ENCODE data around the gene PIN4. TPM values are rescaled to one million over a fixed set of nuclear protein-coding genes. Genes with fewer than 3 reads are reported as not detected.

The PIN4 gene
- polyA plus RNA-seq, 1 of the 3 experiments (the other 2 are of a cell fraction) = 29.8 TPM

DNA sequence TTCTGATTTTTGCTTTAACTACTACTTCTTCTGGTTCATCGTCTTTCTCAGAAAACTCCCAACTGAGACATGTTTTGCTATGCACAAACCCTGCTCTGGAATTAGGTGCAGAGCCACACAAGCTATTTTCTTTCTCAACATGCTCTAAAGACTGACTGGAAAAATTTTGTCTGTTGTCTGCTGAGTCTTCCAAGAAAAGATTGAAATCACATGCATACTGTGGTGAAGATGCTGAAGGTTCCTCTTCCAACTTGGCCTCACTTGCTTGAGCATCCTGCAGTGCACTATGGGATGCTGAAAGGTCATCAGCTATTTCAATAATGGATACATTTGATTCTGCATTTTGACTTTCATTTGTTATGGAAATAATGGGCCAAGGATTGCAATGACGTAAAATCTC is 24.1 kb downstream of the PIN4 start:
- H3K27ac ChIP-seq (ENCODE audit: low read depth in 2 of 2, low read length in 1 of 2) = no peak overlapping the region
- no peaks in the 10 kb centered on the region for H3K9me2 ChIP-seq
- peaks cover 23 to 50% of the 10 kb centered on the region in 2 experiments for H3K36me3 ChIP-seq (replicated peaks in 1 of 2; ENCODE audit: control insufficient read depth in 1 of 2, insufficient read depth in 2 of 2, low read length in 1 of 2)
- ChIA-PET CTCF (no interaction called here), POLR2A (no interaction called here)
- 96% methylated on average over 2 of the region's 2 CpGs for WGBS (ENCODE audit: low lambda C conversion rate)
- no peak overlapping the region for H2AFZ ChIP-seq (ENCODE audit: low read depth)
- no peaks in the 10 kb centered on the region for H3K27me3 ChIP-seq (ENCODE audit: insufficient read depth)
- no peak overlapping the region for H3K9ac ChIP-seq
- no peaks in the 10 kb centered on the region for H3K9me3 ChIP-seq
- H3K4me1 ChIP-seq (ENCODE audit: control insufficient read depth in 1 of 2, insufficient read depth in 2 of 2, low read depth in 1 of 2, low read length in 1 of 2) = no peaks in the 10 kb centered on the region
- TF ChIP-seq, protein P1, sequence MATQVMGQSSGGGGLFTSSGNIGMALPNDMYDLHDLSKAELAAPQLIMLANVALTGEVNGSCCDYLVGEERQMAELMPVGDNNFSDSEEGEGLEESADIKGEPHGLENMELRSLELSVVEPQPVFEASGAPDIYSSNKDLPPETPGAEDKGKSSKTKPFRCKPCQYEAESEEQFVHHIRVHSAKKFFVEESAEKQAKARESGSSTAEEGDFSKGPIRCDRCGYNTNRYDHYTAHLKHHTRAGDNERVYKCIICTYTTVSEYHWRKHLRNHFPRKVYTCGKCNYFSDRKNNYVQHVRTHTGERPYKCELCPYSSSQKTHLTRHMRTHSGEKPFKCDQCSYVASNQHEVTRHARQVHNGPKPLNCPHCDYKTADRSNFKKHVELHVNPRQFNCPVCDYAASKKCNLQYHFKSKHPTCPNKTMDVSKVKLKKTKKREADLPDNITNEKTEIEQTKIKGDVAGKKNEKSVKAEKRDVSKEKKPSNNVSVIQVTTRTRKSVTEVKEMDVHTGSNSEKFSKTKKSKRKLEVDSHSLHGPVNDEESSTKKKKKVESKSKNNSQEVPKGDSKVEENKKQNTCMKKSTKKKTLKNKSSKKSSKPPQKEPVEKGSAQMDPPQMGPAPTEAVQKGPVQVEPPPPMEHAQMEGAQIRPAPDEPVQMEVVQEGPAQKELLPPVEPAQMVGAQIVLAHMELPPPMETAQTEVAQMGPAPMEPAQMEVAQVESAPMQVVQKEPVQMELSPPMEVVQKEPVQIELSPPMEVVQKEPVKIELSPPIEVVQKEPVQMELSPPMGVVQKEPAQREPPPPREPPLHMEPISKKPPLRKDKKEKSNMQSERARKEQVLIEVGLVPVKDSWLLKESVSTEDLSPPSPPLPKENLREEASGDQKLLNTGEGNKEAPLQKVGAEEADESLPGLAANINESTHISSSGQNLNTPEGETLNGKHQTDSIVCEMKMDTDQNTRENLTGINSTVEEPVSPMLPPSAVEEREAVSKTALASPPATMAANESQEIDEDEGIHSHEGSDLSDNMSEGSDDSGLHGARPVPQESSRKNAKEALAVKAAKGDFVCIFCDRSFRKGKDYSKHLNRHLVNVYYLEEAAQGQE (IDR thresholded peaks at IDR 0.05; ENCODE audit: low read depth, low read length) = no peak
- TF ChIP-seq RFX5 (IDR thresholded peaks at IDR 0.05; ENCODE audit: low read length) = no peak
- no peak for TF ChIP-seq GABPA (IDR thresholded peaks at IDR 0.05; ENCODE audit: low read depth)
- no peak for TF ChIP-seq RXRA (IDR thresholded peaks at IDR 0.05; ENCODE audit: borderline replicate concordance, low read depth)
- TF ChIP-seq EZH2phosphoT487 (IDR thresholded peaks at IDR 0.05; ENCODE audit: borderline replicate concordance, low read depth) = no peak
- TF ChIP-seq, protein P2, sequence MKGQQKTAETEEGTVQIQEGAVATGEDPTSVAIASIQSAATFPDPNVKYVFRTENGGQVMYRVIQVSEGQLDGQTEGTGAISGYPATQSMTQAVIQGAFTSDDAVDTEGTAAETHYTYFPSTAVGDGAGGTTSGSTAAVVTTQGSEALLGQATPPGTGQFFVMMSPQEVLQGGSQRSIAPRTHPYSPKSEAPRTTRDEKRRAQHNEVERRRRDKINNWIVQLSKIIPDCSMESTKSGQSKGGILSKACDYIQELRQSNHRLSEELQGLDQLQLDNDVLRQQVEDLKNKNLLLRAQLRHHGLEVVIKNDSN (IDR thresholded peaks at IDR 0.05; ENCODE audit: borderline replicate concordance, low read depth) = no peak
- TF ChIP-seq, protein P3, sequence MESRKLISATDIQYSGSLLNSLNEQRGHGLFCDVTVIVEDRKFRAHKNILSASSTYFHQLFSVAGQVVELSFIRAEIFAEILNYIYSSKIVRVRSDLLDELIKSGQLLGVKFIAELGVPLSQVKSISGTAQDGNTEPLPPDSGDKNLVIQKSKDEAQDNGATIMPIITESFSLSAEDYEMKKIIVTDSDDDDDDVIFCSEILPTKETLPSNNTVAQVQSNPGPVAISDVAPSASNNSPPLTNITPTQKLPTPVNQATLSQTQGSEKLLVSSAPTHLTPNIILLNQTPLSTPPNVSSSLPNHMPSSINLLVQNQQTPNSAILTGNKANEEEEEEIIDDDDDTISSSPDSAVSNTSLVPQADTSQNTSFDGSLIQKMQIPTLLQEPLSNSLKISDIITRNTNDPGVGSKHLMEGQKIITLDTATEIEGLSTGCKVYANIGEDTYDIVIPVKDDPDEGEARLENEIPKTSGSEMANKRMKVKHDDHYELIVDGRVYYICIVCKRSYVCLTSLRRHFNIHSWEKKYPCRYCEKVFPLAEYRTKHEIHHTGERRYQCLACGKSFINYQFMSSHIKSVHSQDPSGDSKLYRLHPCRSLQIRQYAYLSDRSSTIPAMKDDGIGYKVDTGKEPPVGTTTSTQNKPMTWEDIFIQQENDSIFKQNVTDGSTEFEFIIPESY (IDR thresholded peaks at IDR 0.05; ENCODE audit: borderline replicate concordance, low read depth) = no peak
- TF ChIP-seq FOSL2 (IDR thresholded peaks at IDR 0.05; ENCODE audit: borderline replicate concordance, low read depth) = no peak
- no peak for TF ChIP-seq SIN3A (IDR thresholded peaks at IDR 0.05; ENCODE audit: borderline replicate concordance, low read depth, low read length)
- TF ChIP-seq EP300 (IDR thresholded peaks at IDR 0.05; ENCODE audit: borderline replicate concordance in 1 of 2, low read depth in 1 of 2, low read length in 1 of 2) = no peak
- TF ChIP-seq MXI1 (IDR thresholded peaks at IDR 0.05; ENCODE audit: low read depth, low read length) = no peak
- TF ChIP-seq RCOR1 (IDR thresholded peaks at IDR 0.05; ENCODE audit: low read length) = no peak
- no peak for TF ChIP-seq YY1 (IDR thresholded peaks at IDR 0.05; ENCODE audit: low read depth)
- no peak for TF ChIP-seq FOXM1 (IDR thresholded peaks at IDR 0.05; ENCODE audit: low read depth)
- TF ChIP-seq NRF1 (IDR thresholded peaks at IDR 0.05; ENCODE audit: low read depth, low read length) = no peak
- TF ChIP-seq, protein P4, sequence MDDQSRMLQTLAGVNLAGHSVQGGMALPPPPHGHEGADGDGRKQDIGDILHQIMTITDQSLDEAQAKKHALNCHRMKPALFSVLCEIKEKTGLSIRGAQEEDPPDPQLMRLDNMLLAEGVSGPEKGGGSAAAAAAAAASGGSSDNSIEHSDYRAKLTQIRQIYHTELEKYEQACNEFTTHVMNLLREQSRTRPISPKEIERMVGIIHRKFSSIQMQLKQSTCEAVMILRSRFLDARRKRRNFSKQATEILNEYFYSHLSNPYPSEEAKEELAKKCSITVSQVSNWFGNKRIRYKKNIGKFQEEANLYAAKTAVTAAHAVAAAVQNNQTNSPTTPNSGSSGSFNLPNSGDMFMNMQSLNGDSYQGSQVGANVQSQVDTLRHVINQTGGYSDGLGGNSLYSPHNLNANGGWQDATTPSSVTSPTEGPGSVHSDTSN (IDR thresholded peaks at IDR 0.05) = no peak
- 0 out of 2 replicates have a peak, but pooled peaks cover 3% of the 10 kb centered on the region for H4K20me1 ChIP-seq (ENCODE audit: insufficient read depth)
- peaks cover 56% of the 10 kb centered on the region; the same call in 1 of the 2 replicates for H3K79me2 ChIP-seq (ENCODE audit: insufficient read depth)
- DNase-seq = no peak
- H3K4me2 ChIP-seq = no peak overlapping the region
- H3F3A ChIP-seq (replicated peaks; ENCODE audit: insufficient read depth) = peaks cover 12% of the 10 kb centered on the region
- H3K4me3 ChIP-seq (ENCODE audit: low read depth in 2 of 2, low read length in 1 of 2) = no peak overlapping the region
